ENCODE results near the gene UNC93A. TPM values are rescaled to one million over a fixed set of nuclear protein-coding genes. Genes with fewer than 3 reads are reported as not detected.

The UNC93A gene
- total and polyA plus RNA-seq, 5 donors = not detected

DNA sequence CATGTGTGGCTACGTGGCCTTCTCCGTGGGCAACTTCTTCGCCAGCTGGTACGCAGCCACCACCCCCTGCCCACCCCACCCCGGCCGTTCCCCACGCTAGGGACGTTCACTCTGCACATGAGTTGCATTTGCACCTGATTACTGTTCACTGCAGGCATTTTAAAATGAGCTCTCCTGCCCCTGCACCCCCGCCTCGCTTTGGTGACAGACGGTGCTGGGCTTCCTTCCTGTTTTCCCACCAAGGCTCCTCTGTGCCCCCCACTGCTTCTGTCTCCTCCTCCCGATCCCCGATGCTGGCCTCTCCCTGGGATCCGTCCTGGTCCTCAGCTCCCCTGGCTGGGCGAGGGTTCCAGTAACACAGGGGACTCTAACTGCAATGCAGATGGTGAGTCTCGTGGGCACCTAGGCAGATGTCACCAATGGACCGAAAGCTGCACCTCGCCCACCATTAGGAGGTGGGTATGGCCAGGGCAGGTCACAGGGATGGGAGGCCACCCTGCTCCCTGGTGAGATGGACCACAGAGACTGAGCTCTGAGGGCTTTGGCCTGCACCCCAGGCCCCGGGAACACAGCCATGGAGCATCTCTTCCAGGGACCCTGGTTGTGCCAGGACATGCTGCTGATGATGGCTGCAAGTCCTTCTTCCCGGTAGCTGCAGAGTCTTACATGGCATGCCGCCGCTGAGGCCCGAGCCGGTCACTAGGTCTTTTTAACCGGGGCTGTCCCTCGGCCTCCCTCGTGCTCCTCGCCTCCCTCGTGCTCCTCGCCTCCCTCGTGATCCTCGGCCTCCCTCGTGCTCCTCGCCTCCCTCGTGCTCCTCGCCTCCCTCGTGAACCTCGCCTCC is 3.8 kb downstream of the UNC93A start:
- peaks cover 2% of the 10 kb centered on the region for H3K9me3 ChIP-seq (ENCODE audit: control insufficient read depth, low read length)
- WGBS = 89% methylated on average over 38 of the region's 38 CpGs
- DNase-seq (no peak), ATAC-seq (no peak)
- no peak overlapping the region for H3K27ac ChIP-seq (ENCODE audit: low read length)
- H3K4me3 ChIP-seq (ENCODE audit: low read length) = no peak overlapping the region
- H3K27me3 ChIP-seq (ENCODE audit: control insufficient read depth, insufficient read depth) = no peaks in the 10 kb centered on the region
- intact Hi-C loops (cut with DNase I) = no loop called here
- no peaks in the 10 kb centered on the region for H3K4me1 ChIP-seq (ENCODE audit: control insufficient read depth, insufficient read depth, low read length)

DNA sequence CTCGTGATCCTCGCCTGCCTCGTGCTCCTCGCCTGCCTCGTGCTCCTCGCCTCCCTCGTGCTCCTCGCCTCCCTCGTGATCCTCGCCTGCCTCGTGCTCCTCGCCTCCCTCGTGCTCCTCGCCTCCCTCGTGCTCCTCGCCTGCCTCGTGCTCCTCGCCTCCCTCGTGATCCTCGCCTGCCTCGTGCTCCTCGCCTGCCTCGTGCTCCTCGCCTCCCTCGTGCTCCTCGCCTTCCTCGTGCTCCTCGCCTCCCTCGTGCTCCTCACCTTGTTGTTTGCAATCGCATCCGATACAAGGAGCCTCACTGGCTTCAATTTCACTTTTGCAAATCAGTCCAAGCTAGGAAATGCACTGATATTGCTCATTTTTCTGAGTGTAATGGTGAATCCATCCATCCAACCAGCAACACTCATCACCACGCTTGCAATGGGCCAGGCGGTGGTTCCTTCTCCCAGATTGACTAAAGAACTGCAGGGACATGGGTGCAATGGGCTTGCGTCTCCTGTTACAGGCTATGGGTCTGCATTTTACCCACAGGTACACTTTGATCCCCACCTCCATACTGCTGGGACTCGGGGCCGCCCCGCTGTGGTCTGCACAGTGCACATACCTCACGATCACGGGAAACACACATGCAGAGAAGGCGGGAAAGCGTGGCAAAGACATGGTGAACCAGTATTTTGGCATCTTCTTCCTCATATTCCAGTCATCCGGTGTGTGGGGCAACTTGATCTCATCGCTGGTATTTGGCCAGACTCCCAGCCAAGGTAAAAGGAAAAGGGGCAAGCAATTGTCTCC is 4.6 kb downstream of the UNC93A start:
- no peaks in the 10 kb centered on the region for H3K27me3 ChIP-seq (ENCODE audit: control insufficient read depth, insufficient read depth)
- DNase-seq = no peak
- H3K27ac ChIP-seq (ENCODE audit: low read length) = no peak overlapping the region
- ATAC-seq = no peak
- WGBS = 95% methylated on average over 43 of the region's 43 CpGs
- intact Hi-C loops (cut with DNase I) = no loop called here
- peaks cover 2% of the 10 kb centered on the region for H3K9me3 ChIP-seq (ENCODE audit: control insufficient read depth, low read length)
- no peak overlapping the region for H3K4me3 ChIP-seq (ENCODE audit: low read length)
- no peaks in the 10 kb centered on the region for H3K4me1 ChIP-seq (ENCODE audit: control insufficient read depth, insufficient read depth, low read length)

DNA sequence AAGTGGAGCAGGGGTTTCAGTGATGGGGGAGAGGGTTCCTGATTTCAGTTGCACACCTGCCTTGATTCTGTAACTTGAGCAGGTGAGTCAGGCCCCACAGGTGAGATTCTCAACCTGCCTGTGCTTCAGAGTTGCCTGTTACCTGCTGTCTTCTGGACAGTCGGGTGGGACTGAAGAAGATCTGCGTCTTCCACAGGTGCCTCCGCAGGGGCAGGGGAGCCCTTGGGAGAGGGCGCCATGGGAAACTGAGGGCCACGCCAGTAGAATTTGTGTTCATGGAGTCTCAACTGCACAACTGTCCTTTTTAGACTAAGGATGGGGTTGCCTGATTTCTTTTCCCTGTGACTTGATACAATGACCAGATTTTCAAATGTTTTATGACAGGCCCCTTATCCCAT is 5.2 kb downstream of the UNC93A start:
- intact Hi-C loops (cut with DNase I) = no loop called here
- Histone ChIP-seq H3K9me3 (ENCODE audit: control insufficient read depth, low read length) (peaks cover 2% of the 10 kb centered on the region), H3K4me1 (ENCODE audit: control insufficient read depth, insufficient read depth, low read length) (no peaks in the 10 kb centered on the region), H3K27ac (ENCODE audit: low read length) (no peak overlapping the region), H3K4me3 (ENCODE audit: low read length) (no peak overlapping the region), H3K27me3 (ENCODE audit: control insufficient read depth, insufficient read depth) (no peaks in the 10 kb centered on the region)
- no peak for ATAC-seq
- no peak for DNase-seq
- WGBS = 96% methylated on average over 5 of the region's 5 CpGs

DNA sequence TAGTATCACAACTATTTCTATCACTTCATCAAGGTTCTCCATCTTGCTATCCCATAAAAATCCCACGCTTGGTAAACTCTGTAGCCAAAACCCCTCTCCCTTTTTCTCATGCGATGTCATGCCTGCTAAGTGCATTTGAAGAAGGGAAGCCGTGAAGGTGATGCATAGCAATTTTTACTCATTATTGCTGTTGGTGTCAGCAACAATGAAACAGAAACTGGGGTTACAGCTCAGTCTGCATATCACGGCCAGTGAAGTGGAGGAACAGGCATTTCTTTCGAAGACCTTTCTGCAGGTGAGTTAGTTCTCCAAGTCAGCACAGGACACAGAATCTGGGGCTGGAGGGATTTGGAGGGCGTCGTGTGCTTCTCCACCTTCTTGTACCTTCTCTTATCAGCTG is 5.8 kb downstream of the UNC93A start:
- Histone ChIP-seq H3K27me3 (ENCODE audit: control insufficient read depth, insufficient read depth) (no peaks in the 10 kb centered on the region), H3K4me3 (ENCODE audit: low read length) (no peak overlapping the region), H3K27ac (ENCODE audit: low read length) (no peak overlapping the region), H3K4me1 (ENCODE audit: control insufficient read depth, insufficient read depth, low read length) (no peaks in the 10 kb centered on the region), H3K9me3 (ENCODE audit: control insufficient read depth, low read length) (peaks cover 2% of the 10 kb centered on the region)
- intact Hi-C loops (cut with DNase I) = no loop called here
- ATAC-seq (no peak), DNase-seq (no peak)
- 87% methylated on average over 7 of the region's 7 CpGs for WGBS

DNA sequence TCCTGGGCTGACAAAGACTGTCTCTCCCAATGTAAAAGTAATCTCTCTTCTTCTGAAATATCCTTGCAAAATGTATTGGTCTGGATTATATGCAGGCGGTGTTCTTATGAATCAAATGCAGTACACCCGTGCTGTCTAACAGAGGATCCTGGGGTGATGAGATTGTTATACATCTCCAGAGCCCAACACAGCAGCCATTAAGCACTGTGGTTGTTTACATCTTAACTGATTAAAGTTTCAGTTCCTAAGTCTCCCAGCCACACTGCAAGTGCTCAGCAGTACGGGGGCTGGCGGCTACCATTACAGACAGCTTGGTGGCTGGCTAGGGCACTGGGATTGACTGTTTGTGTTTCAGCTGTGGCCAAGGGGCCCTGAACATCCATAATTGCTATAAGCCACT is 7.0 kb downstream of the UNC93A start:
- no peaks in the 10 kb centered on the region for H3K27me3 ChIP-seq (ENCODE audit: control insufficient read depth, insufficient read depth)
- peaks cover 2% of the 10 kb centered on the region for H3K9me3 ChIP-seq (ENCODE audit: control insufficient read depth, low read length)
- H3K4me3 ChIP-seq (ENCODE audit: low read length) = no peak overlapping the region
- DNase-seq (no peak), ATAC-seq (no peak)
- 70% methylated on average over 4 of the region's 4 CpGs for WGBS
- intact Hi-C loops (cut with DNase I) = no loop called here
- H3K27ac ChIP-seq (ENCODE audit: low read length) = no peak overlapping the region
- H3K4me1 ChIP-seq (ENCODE audit: control insufficient read depth, insufficient read depth, low read length) = no peaks in the 10 kb centered on the region

DNA sequence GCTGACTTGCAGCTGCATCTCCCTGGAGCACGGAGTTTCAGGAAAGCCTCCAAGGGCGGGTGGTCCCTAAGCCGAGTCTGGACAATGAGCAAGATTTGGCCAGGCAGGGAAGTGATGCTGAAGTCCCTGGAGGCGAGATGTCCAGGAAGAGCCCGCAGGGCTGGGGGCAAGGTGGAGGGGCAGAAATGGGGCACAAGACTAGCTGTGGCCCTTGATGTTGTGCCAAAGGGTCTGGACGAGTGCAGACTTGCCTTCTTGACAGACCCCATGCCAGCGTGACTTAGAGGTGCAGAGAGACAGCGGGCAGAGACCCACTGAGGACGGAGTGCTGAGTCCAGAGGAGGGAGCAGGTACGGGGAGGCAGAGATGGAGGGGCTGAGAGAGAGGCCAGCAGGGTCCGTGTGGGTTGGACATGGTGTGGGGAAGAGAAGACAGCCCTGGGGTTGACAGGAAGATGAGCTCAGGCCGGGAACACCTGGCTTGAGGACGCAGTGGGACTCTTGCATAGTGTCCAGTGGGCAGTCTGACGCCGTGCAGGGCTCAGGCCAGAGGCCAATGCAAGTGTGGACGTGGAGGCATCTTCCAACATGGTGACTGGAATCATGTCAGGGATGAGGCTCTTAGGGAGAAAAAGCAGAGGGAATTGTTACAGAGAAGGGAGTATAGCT is 8.7 kb downstream of the UNC93A start:
- DNase-seq = no peak
- intact Hi-C loops (cut with DNase I) = no loop called here

DNA sequence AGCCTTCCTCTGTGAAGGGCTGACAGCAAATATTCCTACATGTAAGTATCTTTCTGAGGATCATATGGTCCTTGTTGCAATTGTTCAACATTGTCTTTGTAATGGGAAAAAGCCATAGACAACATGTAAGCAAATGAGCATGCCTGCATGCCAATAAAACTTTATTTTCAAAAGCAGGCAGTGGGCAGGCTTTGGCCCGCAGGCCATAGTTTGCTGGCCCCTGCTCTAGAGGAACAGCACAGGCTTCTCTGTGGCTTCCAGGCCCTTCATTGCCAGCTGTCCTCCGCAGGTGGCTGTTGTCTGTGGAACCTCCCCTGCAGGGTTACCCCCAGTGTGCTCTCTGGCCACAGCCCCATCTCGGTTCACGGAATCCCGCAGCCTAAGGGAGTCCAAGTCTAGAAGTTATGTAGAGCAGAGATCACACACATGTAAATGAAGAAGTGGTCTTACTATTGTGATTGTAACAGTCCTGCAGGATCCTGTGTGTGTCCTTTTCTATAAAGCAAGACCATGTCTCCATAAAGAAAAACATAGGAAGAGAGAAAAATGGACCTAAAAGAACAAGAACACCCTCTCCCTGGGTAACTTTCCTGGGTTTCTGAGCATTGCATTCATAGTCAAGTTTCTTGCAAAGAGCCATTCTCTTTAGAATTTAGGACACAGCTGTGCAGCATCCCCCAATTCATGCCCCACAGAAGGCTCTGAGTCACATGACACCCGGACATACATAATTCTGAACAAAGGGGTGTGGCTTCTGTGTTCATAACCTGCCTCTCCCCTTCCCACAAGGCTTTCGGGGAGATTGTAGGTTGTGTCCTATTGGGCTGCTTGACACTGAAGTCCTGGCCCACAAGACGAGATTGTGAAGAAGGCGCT is 10.0 kb downstream of the UNC93A start:
- ATAC-seq (no peak), DNase-seq (no peak)
- no peak overlapping the region for H3K4me3 ChIP-seq (ENCODE audit: low read length)
- no peak overlapping the region for H3K27ac ChIP-seq (ENCODE audit: low read length)
- no peaks in the 10 kb centered on the region for H3K27me3 ChIP-seq (ENCODE audit: control insufficient read depth, insufficient read depth)
- H3K4me1 ChIP-seq (ENCODE audit: control insufficient read depth, insufficient read depth, low read length) = no peaks in the 10 kb centered on the region
- peaks cover 2% of the 10 kb centered on the region for H3K9me3 ChIP-seq (ENCODE audit: control insufficient read depth, low read length)
- WGBS = 84% methylated on average over 9 of the region's 9 CpGs
- intact Hi-C loops (cut with DNase I) = no loop called here

More for the DNA sequence above, 8.7 kb downstream of the UNC93A start:
- Histone ChIP-seq H3K9me3 (ENCODE audit: control insufficient read depth, low read length) (peaks cover 2% of the 10 kb centered on the region), H3K27me3 (ENCODE audit: control insufficient read depth, insufficient read depth) (no peaks in the 10 kb centered on the region), H3K27ac (ENCODE audit: low read length) (no peak overlapping the region), H3K4me1 (ENCODE audit: control insufficient read depth, insufficient read depth, low read length) (no peaks in the 10 kb centered on the region), H3K4me3 (ENCODE audit: low read length) (no peak overlapping the region)
- WGBS = 79% methylated on average over 16 of the region's 16 CpGs
- ATAC-seq = no peak

DNA sequence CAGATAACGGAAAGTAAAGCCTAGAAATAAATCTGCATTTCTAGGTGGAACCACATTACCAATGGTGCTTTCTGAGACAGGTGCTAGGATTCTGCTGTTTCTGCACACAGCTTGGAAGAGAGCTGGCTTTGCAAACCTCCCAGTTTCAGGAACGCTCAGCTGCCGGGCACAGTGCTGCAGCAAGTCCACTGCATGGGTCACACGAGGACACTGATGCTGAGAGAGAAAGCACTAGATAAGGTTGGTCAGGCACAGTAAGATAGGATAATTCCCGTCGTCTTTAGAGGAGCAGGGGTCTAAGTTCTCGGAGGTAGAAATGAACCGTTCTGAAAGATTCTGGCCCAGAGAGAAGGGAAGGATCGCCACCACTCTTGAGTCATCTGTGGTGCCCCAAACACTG is 11.0 kb downstream of the UNC93A start:
- Histone ChIP-seq H3K4me1 (ENCODE audit: control insufficient read depth, insufficient read depth, low read length) (no peaks in the 10 kb centered on the region), H3K9me3 (ENCODE audit: control insufficient read depth, low read length) (peaks cover 2% of the 10 kb centered on the region), H3K4me3 (ENCODE audit: low read length) (no peak overlapping the region), H3K27ac (ENCODE audit: low read length) (no peak overlapping the region), H3K27me3 (ENCODE audit: control insufficient read depth, insufficient read depth) (no peaks in the 10 kb centered on the region)
- ATAC-seq (peak in 1 of 2 donors; percentile 29), DNase-seq (no peak)
- intact Hi-C loops (cut with DNase I) = no loop called here
- WGBS = 48% methylated on average over 9 of the region's 9 CpGs

DNA sequence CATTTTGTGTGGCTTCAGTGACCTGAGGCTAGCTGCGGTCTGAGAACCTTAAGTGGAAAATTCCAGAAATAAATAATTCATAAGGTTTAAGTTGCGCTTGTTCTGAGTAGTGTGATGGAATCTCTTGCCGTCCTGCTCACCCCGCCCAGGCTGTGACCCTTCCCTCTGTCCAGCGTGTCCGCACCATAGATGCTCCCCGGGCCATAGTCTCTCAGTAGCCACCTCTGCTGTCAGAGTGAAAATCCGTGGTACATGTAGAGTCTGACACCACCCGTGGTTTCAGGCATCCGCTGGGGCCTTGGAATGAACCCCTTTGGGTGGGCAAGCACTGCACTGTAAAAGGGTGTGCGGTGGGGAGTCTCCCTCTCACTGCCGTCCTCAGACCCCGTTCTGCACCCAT is 11.7 kb downstream of the UNC93A start:
- H3K27me3 ChIP-seq (ENCODE audit: control insufficient read depth, insufficient read depth) = no peaks in the 10 kb centered on the region
- 80% methylated on average over 13 of the region's 13 CpGs for WGBS
- no peak for ATAC-seq
- intact Hi-C loops (cut with DNase I) = no loop called here
- H3K4me3 ChIP-seq (ENCODE audit: low read length) = no peak overlapping the region
- H3K9me3 ChIP-seq (ENCODE audit: control insufficient read depth, low read length) = peaks cover 1% of the 10 kb centered on the region
- no peaks in the 10 kb centered on the region for H3K4me1 ChIP-seq (ENCODE audit: control insufficient read depth, insufficient read depth, low read length)
- no peak overlapping the region for H3K27ac ChIP-seq (ENCODE audit: low read length)
- no peak for DNase-seq

DNA sequence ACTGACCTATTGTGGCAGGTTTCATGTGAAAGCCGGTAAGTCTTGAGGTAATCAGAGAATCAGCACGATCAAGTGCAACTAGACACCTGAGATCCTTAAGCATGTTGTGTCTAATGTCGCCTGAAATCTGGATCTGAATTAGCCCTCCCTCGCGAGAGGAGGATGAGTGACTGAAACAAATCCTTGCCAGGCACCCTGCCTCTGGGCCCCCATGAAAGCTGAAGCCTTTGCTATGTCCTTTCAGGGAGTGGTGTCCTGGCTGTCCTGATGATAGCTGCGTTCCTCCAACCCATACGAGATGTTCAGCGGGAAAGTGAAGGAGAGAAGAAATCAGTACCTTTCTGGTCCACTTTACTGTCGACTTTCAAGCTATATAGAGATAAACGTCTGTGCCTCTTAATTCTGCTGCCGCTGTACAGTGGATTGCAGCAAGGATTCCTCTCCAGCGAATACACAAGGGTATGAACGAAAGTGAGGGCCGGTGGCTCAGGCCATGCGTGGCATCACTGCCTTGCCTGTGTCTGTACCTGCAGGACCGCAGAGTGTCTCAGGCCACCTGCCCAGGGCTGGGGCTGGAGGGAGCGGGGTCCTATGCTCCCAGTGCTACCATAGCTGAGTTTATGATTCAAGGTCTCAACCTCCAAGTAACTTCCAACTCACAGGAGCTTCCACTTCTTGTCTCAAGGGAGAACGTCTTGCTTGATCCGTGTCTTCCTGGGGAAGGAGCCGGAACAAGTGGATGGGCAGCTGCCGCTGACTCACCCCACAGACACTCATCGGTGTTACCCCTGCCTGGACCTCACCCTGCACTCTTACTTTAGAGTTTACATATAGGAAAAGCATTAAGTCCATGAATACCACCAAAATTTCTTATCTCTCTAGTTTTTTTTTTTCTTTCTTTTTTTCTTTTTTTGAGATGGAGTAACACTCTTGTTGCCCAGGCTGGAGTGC is 12.8 kb downstream of the UNC93A start:
- no peaks in the 10 kb centered on the region for H3K9me3 ChIP-seq (ENCODE audit: control insufficient read depth, low read length)
- no peak for DNase-seq
- H3K27me3 ChIP-seq (ENCODE audit: control insufficient read depth, insufficient read depth) = no peaks in the 10 kb centered on the region
- H3K4me3 ChIP-seq (ENCODE audit: low read length) = no peak overlapping the region
- no peak overlapping the region for H3K27ac ChIP-seq (ENCODE audit: low read length)
- H3K4me1 ChIP-seq (ENCODE audit: control insufficient read depth, insufficient read depth, low read length) = no peaks in the 10 kb centered on the region
- 81% methylated on average over 22 of the region's 22 CpGs for WGBS
- ATAC-seq = no peak
- intact Hi-C loops (cut with DNase I) = no loop called here

Data from right cardiac atrium (tissue), 5 donors.